PFSK-1 (cell line): Measurements from ENCODE around the gene NFIA.

ENCODE experiments used
- FOXP2 ChIP-seq: optimal IDR thresholded peaks from 2 replicates; pipeline ENCODE3; 2011; ENCODE audit warnings: borderline replicate concordance, control low read depth, inconsistent platforms; ENCODE audit not compliant: insufficient read depth; ENCODE audit errors: extremely low read length, extremely low read depth
- POLR2AphosphoS5 ChIP-seq: IDR thresholded peaks from 2 replicates; pipeline ENCODE4 v1.6.1; 2012; ENCODE audit warnings: low read depth, mild to moderate bottlenecking, control low read depth, low read length, moderate library complexity
- REST ChIP-seq, 2 experiments: IDR thresholded peaks; 2 replicates each; pipeline versions ENCODE4 v1.6.1 to v1.8.0; 2011 to 2012; ENCODE audit warnings: low read depth in 2 of 2, low read length in 2 of 2, control low read depth in 1 of 2, inconsistent platforms in 1 of 2, mild to moderate bottlenecking in 1 of 2, moderate library complexity in 1 of 2; ENCODE audit not compliant: insufficient read depth in 1 of 2
- SIN3A ChIP-seq: IDR thresholded peaks from 2 replicates; pipeline ENCODE4 v1.6.1; 2012; ENCODE audit warnings: mild to moderate bottlenecking, low read length, moderate library complexity, borderline replicate concordance; ENCODE audit not compliant: insufficient read depth
- TAF1 ChIP-seq: IDR thresholded peaks from 2 replicates; pipeline ENCODE4 v1.6.1; 2012; ENCODE audit warnings: low read length, control low read depth, borderline replicate concordance; ENCODE audit not compliant: insufficient read depth

- no peak for TF ChIP-seq REST (IDR thresholded peaks at IDR 0.05; ENCODE audit: insufficient read depth in 1 of 2, low read depth in 2 of 2, low read length in 2 of 2)
- TF ChIP-seq POLR2AphosphoS5 = no peak
- no peak for TF ChIP-seq SIN3A
- no peak for TF ChIP-seq TAF1
- no peak for TF ChIP-seq FOXP2
Observed at GRCh38 chr1:61412601-61413000, 330.2 kb downstream of the NFIA start.
